ENCODE measurements around the gene FBXL14.

Gene FBXL14

DNA sequence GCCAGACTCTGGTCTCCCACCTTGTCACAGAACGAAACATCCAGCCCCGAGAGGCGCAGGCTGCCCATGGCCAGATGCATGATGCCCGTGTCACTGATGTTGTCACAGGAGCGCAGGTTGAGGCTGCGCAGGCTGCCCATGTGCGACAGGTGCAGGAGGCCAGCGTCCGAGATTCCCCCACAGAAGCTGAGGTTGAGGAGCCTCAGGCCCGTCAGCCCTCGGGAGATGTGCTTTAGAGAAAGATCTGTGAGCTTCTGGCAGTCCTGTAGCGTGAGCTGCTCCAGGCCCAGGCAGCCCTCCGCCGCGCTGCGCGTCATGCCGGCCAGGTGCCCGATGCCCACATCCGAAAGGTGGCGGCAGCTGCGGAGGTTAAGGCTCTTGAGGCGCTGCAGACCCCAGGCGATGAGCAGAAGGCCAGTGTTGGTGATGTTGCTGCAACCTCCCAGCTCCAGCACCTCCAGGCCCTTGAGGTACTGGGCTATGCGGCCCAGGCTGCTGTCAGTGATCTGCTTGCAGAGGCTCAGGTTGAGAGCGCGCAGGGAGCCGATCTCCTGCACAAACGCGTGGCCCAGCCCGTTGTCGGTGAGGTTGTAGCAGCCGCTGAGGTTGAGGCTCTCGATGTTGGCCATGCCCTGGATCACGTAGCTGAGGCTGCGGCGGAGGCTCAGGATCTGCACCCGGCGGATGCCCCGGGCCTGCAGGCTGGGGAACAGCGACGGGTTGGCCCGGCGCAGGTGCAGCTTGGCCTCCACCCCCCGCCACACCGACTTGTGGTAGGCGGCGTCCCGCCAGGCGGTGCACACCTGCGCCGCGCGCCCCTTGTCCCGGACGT, 991 bp downstream of the FBXL14 start:
- no peak for TF ChIP-seq Cebpa-rat (IDR thresholded peaks at IDR 0.05)
- H3K27ac ChIP-seq, result peak overlapping the region; percentile 94 to 97 (median 96); a peak in 21 of 22 replicates

GRCh38 chr12:1592444-1593173, 1.8 kb downstream of the FBXL14 start:
- no peaks in the 10 kb centered on the region for H3K9me3 ChIP-seq (replicated peaks in 1 of 11)
- peak overlapping the region; percentile 81 to 95 (median 90) for H3K4me3 ChIP-seq
- H3K9ac ChIP-seq, result peak overlapping the region; percentile 93 to 97 (median 96)
- H3K36me3 ChIP-seq, result peaks cover 0 to 11% (median 0%) of the 10 kb centered on the region in 11 experiments; a peak in 5 of 22 replicates
- peak overlapping the region; percentile 95 to 100 (median 99) for H3K4me2 ChIP-seq
- H3K27me3 ChIP-seq, result no peaks in the 10 kb centered on the region
- peak overlapping the region in 8 of 11 experiments; percentile 13 to 97 (median 95); a peak in 10 of 22 replicates for H3K27ac ChIP-seq
- no peak for TF ChIP-seq Cebpa-rat (IDR thresholded peaks at IDR 0.05)
- H3K4me1 ChIP-seq, result peaks cover 53 to 71% (median 63%) of the 10 kb centered on the region in 10 experiments
- peaks cover 50 to 63% (median 58%) of the 10 kb centered on the region in 11 experiments; a peak in 21 of 22 replicates for H4K20me1 ChIP-seq

More for the DNA sequence above, 991 bp downstream of the FBXL14 start:
- Histone ChIP-seq H3K27me3 (no peaks in the 10 kb centered on the region), H3K4me2 (peak overlapping the region; percentile 95 to 100 (median 99)), H3K9me3 (replicated peaks in 1 of 11) (no peaks in the 10 kb centered on the region), H4K20me1 (peaks cover 44 to 55% (median 51%) of the 10 kb centered on the region in 11 experiments; a peak in 21 of 22 replicates), H3K4me1 (peaks cover 53 to 64% (median 57%) of the 10 kb centered on the region in 10 experiments), H3K36me3 (peaks cover 0 to 11% (median 0%) of the 10 kb centered on the region in 11 experiments; a peak in 4 of 22 replicates), H3K4me3 (peak overlapping the region; percentile 81 to 95 (median 90)), H3K9ac (peak overlapping the region; percentile 93 to 97 (median 96))

DNA sequence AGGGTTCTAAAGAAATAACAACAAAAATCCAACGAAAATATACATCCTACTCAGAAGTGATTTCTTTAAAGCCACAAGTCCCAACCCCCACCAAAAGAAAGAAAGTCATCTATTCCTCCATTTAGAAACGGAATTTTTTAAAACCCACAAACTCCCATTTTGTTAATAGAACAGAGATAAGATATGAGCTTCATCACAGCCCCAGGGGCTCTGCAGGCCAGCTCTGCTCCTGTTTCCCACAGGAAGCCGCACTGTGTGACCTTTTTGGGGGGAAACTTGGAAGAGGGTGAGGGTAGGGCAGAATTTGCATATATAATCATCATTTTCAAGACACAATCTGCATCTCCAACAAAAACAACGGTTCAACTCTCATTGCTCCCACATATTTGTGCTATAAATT, 2.8 kb downstream of the FBXL14 start:
- H3K27ac ChIP-seq, result peak overlapping the region in 2 of 11 experiments; percentile 35 to 43; a peak in 2 of 22 replicates
- TF ChIP-seq Cebpa-rat (IDR thresholded peaks at IDR 0.05), result no peak
- H3K9me3 ChIP-seq (replicated peaks in 1 of 11), result no peaks in the 10 kb centered on the region
- H3K4me2 ChIP-seq, result peak overlapping the region; percentile 95 to 100 (median 99)
- peaks cover 0 to 13% (median 0%) of the 10 kb centered on the region in 11 experiments; a peak in 8 of 22 replicates for H3K36me3 ChIP-seq
- H4K20me1 ChIP-seq, result peaks cover 50 to 67% (median 60%) of the 10 kb centered on the region in 11 experiments; a peak in 21 of 22 replicates
- H3K27me3 ChIP-seq, result no peaks in the 10 kb centered on the region
- peaks cover 51 to 71% (median 63%) of the 10 kb centered on the region in 10 experiments for H3K4me1 ChIP-seq
- peak overlapping the region; percentile 54 to 97 (median 95); a peak in 20 of 22 replicates for H3K9ac ChIP-seq
- peak overlapping the region; percentile 81 to 95 (median 90) for H3K4me3 ChIP-seq

DNA sequence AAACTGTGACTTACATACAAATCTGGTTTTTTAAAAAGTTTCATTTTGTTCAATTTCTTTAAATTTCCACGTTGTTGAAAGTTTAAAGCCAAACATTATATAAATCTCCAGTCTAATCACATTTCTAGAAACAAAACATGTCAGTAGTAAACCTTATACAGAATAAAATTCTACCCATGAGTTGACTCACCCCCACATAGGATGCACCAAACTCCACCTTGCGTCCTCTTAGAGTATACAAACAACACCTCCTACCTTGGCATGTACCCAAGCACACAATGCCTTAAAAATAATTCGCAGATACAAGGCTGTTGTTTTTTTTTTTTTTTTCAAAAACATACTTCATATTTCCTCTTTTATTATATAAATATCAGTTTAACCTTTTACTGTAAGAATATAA, 3.3 kb downstream of the FBXL14 start:
- H3K36me3 ChIP-seq, result peaks cover 0 to 16% (median 0%) of the 10 kb centered on the region in 11 experiments; a peak in 8 of 22 replicates
- H4K20me1 ChIP-seq, result peaks cover 50 to 67% (median 60%) of the 10 kb centered on the region in 11 experiments; a peak in 21 of 22 replicates
- no peak overlapping the region for H3K27ac ChIP-seq
- H3K9ac ChIP-seq, result peak overlapping the region in 8 of 11 experiments; percentile 37 to 97 (median 94); a peak in 10 of 22 replicates
- TF ChIP-seq Cebpa-rat (IDR thresholded peaks at IDR 0.05), result no peak
- no peaks in the 10 kb centered on the region for H3K9me3 ChIP-seq (replicated peaks in 1 of 11)
- peaks cover 45 to 70% (median 63%) of the 10 kb centered on the region in 10 experiments for H3K4me1 ChIP-seq
- H3K4me3 ChIP-seq, result peak overlapping the region; percentile 81 to 95 (median 90); a peak in 15 of 20 replicates
- H3K4me2 ChIP-seq, result peak overlapping the region; percentile 95 to 100 (median 99)
- no peaks in the 10 kb centered on the region for H3K27me3 ChIP-seq

DNA sequence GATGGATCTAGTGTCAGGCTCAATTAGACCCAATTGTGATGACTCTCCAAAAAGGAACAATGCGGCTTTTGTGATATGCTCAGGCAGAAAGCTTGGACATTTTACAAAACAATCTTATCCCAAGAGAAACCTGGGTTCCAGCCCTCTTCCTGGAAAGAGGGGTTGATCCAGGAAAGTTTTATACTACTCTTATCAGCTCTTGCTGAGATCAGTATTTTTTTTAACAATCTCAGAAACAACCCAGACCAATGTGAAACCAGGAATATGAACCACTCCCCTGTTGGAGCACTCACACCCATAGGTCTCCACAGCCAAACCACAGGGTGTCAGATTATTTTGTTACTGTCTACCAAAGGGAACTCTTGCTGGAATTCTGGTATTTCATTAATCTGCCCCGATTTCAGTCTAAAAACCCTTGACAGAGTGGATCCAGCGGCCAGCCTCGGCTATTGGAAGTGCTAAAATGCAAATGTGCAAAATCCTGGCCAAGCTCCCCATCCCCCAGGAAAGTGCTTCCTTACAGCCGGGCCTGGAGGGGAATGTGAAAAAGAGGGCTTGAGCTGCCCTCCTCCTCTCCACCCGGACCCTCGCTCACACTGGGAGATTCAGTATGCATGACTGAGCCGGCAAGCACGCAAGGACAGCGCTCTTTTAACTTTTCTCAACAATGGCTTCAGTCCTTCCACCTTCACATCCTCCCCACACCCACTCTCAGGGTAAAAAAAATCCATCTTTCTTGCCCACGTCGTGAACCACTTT, 4.0 kb downstream of the FBXL14 start:
- H3K4me2 ChIP-seq, result peak overlapping the region; percentile 95 to 100 (median 99)
- H4K20me1 ChIP-seq, result peaks cover 50 to 72% (median 60%) of the 10 kb centered on the region in 11 experiments; a peak in 21 of 22 replicates
- H3K9ac ChIP-seq, result peak overlapping the region in 7 of 11 experiments; percentile 3 to 97 (median 42); a peak in 6 of 22 replicates
- no peaks in the 10 kb centered on the region for H3K9me3 ChIP-seq (replicated peaks in 1 of 11)
- H3K27me3 ChIP-seq, result no peaks in the 10 kb centered on the region
- H3K27ac ChIP-seq, result no peak overlapping the region
- peaks cover 39 to 70% (median 59%) of the 10 kb centered on the region in 10 experiments for H3K4me1 ChIP-seq
- H3K36me3 ChIP-seq, result peaks cover 0 to 16% (median 0%) of the 10 kb centered on the region in 11 experiments; a peak in 8 of 22 replicates
- TF ChIP-seq Cebpa-rat (IDR thresholded peaks at IDR 0.05), result no peak
- peak overlapping the region in 8 of 10 experiments; percentile 81 to 95 (median 88); a peak in 8 of 20 replicates for H3K4me3 ChIP-seq

DNA sequence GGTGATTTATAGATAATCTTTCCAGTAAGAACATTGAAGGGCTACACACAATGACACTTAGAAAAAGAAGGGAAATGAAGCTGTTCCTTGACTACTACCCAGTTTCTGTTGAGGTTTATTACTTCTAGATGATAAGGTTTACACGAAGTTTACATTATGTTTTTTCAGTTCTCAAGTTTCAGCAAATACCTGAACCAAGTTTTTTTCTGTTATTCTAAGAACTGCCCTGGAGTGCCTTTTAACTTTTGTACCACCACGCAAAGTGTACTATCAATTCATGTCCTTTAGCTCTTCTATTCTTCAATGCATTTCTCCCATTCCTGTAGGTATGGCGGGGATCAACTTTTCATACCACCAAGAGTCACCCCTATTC, 5.8 kb downstream of the FBXL14 start:
- no peaks in the 10 kb centered on the region for H3K27me3 ChIP-seq
- peak overlapping the region in 6 of 11 experiments; percentile 7 to 31 (median 13); a peak in 5 of 22 replicates for H3K4me2 ChIP-seq
- H3K9me3 ChIP-seq (replicated peaks in 1 of 11), result no peaks in the 10 kb centered on the region
- H3K9ac ChIP-seq, result no peak overlapping the region
- H3K27ac ChIP-seq, result no peak overlapping the region
- peaks cover 46 to 74% (median 57%) of the 10 kb centered on the region in 11 experiments; a peak in 21 of 22 replicates for H4K20me1 ChIP-seq
- H3K4me1 ChIP-seq, result peaks cover 35 to 80% (median 55%) of the 10 kb centered on the region in 10 experiments
- peaks cover 0 to 16% (median 0%) of the 10 kb centered on the region in 11 experiments; a peak in 8 of 22 replicates for H3K36me3 ChIP-seq
- H3K4me3 ChIP-seq, result no peak overlapping the region
- TF ChIP-seq Cebpa-rat (IDR thresholded peaks at IDR 0.05), result no peak

DNA sequence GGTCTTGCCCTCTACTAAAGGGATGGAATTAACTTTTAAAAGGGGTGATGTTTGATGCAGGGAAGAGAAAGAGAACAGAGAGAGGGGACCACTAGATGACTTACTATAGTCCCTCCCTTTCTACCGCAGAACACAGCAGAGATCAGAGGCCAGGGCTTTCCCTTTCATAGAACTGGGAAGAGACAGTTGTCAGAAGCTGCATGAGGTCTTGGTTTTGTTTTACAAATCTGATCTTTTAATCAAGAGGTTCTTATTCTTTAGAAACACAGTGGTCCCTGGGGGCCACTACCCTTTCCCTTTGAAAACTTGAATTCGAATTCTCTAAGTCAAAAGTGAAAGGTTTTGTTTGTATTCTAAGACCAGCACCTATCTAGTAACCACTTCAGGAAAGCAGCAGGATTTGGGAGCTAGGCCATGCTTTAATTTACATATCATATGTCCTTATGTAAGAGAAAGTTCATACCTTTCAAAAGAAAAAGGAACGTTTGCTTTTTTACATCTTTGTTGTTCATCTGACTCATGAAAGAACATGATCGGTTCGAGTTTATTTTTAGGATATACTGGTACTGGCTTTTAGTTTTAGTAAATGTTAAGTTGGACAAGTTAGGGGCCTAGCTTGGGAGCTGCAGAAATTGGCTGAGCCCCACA, 6.3 kb downstream of the FBXL14 start:
- Histone ChIP-seq H3K4me3 (no peak overlapping the region), H3K27ac (no peak overlapping the region), H3K4me1 (peaks cover 32 to 79% (median 55%) of the 10 kb centered on the region in 10 experiments), H3K27me3 (no peaks in the 10 kb centered on the region), H3K9ac (no peak overlapping the region), H3K4me2 (peak overlapping the region in 6 of 11 experiments; percentile 1 to 31 (median 14); a peak in 7 of 22 replicates), H3K9me3 (replicated peaks in 1 of 11) (no peaks in the 10 kb centered on the region), H4K20me1 (peaks cover 41 to 69% (median 51%) of the 10 kb centered on the region in 11 experiments; a peak in 21 of 22 replicates), H3K36me3 (peaks cover 0 to 16% (median 0%) of the 10 kb centered on the region in 11 experiments; a peak in 8 of 22 replicates)
- no peak for TF ChIP-seq Cebpa-rat (IDR thresholded peaks at IDR 0.05)
